ACHN (cell line): ENCODE measurements around the gene C3orf20.

Experiments
- DNase-seq: peaks from one replicate; pipeline ENCODE4 v3.0.0-alpha.2; 2015
- in situ Hi-C: cut with HindIII; loops from 2 replicates; pipeline ENCODE4 v1.10.0; 2017; ENCODE audit warnings: low sequenced_read_pairs, low pct_ligation_motif_present, low pct_unique_long_range_greater_than_20kb

C3orf20 gene

GRCh38 chr3:14688525-14688924 lies 13.6 kb downstream of the C3orf20 start:
- in situ Hi-C loops: no loop called here
- no peak for DNase-seq

DNA sequence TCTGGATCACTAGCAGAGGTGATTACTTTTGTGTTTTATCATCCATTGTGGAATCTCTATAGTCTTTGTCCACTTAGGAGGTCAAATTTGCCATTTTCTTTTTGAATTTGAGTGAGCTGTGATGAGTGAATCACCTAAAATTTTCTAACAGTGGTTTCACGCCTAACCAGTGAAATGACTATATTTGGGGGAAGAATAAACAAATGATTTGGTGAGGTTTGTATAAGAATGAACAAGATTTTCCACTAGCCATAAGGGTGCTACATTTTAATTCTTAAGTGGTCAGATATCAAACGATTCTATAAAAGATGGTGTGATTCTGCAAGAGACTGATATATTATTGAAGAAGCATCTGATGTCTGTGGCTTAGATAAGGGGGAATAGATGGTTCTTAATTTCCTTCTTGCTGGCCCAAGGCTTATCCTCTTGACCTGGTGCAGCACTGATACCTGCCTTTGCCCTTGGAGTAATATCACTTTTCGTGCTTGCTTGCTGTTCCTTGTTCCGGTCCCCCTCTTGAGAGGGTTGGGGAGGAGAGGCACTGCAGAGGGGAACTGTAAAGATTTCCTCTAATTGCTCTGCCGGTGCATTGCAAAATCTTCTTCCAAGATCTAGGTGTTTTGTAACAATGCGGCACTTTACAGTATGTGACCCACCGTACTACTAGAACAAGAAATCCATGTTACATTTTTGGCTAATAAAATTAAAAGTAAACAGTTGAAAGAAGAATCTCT lies 14.5 kb downstream of the C3orf20 start:
- no peak for DNase-seq
- in situ Hi-C loops: no loop called here

GRCh38 chr3:14691239-14691638 lies 16.3 kb downstream of the C3orf20 start:
- no peak for DNase-seq
- in situ Hi-C loops: no loop called here

- no peak for DNase-seq
- in situ Hi-C loops: no loop called here
Observed at GRCh38 chr3:14691719-14692118, 16.8 kb downstream of the C3orf20 start.

DNA sequence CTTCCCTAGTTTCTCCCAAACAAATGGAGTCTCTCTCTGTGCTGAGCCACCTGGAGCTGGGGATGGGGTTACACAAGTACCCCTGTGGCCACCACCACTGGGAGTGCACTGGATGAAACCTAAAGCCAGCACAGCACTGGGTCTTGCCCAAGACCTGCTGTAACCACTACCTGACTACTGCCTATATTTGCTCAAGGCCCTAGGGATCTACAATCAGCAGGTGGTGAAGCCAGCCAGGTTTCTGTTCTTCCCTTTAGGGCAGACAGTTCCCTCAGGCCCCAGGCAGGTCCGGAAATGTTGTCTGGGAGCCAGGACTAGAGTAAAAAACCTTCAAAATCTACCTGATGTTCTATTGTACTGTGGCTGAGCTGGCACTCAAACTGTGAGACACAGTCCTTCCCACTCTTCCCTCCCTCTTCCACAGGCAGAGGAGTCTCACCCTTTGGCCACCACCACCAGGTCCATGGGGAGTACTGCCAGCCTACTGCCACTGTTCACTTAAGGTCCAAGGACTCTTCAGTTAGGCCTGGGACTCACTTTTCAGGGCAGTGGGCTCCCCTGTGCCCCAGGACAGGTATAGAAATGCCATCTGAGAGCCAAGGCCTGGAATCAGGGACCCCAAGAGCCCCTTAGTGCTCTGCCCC lies 23.8 kb downstream of the C3orf20 start:
- no peak for DNase-seq
- in situ Hi-C loops: no loop called here

DNA sequence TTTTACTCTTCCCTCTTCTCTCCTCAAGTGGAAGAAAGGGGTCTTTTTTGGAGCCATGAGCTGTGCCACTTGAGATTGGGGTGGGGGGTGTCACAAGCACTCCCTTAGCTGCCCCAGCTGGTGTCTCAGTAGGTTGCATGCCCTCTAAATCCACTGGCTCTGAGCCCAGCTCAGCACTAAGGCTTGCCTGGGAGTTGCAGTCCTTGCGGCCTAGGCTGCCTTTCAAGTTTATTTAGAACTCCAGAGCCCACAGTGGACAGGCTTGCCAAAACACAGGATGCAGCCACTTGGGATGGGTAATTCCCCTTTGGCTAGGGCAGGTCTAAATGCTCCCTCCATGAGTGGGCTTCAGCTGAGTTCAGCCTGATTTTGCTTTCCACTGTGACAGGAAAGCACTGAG lies 24.7 kb downstream of the C3orf20 start:
- no peak for DNase-seq
- in situ Hi-C loops: no loop called here

- in situ Hi-C loops: no loop called here
Observed at GRCh38 chr3:14700891-14701290, 25.9 kb downstream of the C3orf20 start.

DNA sequence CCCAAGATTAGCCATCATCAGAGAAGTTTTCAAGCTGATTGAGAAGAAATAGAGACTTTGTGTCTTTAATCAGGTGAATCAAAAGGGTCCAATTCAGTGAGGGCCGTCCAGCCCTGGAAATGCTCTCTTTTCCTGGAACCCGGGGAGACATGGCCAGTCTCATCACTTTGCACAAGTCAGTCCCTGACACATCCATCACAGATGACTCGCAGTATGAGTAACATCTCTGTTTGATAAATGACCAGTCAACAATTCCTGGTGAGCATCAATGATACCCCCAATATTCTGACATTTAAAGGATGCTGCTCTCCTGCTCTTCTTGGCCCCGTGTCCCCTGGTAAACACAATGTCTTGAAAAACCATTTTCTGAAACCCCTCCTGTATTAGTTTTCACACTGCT lies 26.7 kb downstream of the C3orf20 start:
- DNase-seq: no peak
- in situ Hi-C loops: no loop called here

More at GRCh38 chr3:14700891-14701290, 25.9 kb downstream of the C3orf20 start:
- DNase-seq: no peak

- no peak for DNase-seq
- in situ Hi-C loops: no loop called here
Observed at GRCh38 chr3:14703128-14703750, 28.3 kb downstream of the C3orf20 start.

GRCh38 chr3:14703791-14704190 lies 28.9 kb downstream of the C3orf20 start:
- in situ Hi-C loops: no loop called here
- no peak for DNase-seq

- no peak for DNase-seq
Observed at GRCh38 chr3:14706096-14706495, 31.2 kb downstream of the C3orf20 start.

DNA sequence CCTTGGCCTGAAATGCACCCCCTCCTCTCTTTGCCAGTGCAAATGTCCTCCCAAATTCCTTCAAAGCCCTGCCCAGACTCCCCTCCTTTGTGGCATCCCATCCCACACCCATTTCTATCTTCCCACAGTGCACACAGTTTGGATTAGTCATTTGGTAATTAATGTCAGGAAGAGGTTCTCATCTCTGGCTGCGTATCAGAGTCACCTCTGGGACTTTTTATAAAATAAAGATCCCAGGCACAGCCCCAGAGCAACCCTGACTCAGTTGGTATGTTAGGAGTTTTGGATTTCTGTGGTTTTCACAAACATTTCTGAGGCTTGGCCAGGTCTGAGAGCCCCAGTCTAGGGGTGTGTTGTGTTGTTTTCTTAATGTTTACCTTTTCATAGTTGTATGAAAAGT lies 41.6 kb downstream of the C3orf20 start:
- in situ Hi-C loops: no loop called here
- no peak for DNase-seq

More at GRCh38 chr3:14706096-14706495, 31.2 kb downstream of the C3orf20 start:
- in situ Hi-C loops: no loop called here

DNA sequence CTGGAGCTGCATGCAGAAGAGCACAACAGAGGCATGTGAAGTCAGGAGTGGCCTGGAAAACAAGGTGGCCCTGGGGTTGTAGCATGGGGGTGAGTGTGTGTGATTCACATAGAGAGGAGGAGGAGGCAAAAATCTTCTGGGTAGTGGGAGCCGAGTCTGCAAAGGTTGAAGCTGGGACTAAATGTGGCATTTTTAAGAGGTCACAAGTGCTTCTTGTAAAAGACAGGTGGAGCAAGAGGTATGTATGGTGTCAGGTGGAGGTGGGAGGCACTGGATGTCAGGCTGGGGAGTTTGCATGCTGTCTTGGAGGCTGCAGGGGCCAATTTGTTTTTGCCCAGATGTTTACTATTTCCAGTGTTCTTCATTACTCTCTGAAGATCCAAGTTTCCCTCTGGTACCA lies 42.4 kb downstream of the C3orf20 start:
- in situ Hi-C loops: no loop called here
- DNase-seq: no peak

DNA sequence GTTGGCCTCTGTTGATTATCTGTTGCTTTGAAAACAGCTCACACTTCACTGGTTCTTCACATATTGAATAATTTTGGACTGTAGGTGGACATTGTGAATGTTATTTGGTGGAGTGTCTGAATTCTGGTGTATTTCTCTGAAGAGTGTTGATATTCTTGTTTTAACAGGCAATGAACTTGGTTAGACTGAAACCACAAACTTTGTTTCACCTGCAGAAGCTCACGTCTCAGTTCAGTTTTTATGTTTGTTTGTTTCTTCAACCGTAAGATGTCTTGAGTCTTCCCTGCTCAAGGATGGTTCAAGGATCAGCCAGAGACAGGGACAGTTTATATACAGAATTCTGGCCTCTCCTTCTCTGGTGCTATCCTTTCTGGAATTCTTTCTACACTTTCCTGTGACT lies 43.6 kb downstream of the C3orf20 start:
- in situ Hi-C loops: no loop called here
- no peak for DNase-seq

- in situ Hi-C loops: no loop called here
- no peak for DNase-seq
Observed at GRCh38 chr3:14719006-14719405, 44.1 kb downstream of the C3orf20 start.

DNA sequence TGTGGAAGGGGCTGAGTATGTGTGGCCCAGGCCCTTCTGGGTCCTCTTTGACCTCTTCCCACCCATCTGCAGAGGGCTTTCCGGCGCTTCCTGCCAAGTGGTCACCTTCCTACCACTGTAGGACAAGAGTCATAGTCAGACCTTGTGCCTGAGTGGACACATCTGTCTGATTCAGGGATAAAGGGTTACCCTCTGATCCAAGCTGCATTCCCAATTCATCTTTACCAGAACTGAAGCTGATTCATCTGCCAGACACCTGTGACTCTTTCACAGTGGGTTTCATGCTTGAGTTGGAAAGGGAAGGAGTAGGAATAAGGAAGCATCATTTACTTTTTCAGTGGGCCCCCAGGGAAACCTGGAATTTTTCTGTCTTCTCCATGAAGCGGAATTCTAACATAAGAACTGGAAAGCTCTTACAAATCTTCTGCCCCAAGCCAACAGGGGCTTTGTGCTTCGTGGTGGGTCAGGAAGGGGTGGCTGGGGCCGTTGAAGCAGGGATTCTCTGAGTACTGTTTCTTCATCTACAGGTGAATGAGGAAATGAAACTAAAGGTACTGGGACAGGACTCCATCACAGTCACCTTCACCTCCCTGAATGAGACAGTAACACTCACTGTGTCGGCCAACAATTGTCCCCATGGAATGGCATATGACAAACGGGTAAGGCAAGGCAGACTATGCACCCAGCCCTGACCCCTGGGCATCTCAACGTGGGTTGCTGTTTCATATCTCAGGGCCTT lies 46.4 kb downstream of the C3orf20 start:
- in situ Hi-C loops: no loop called here
- DNase-seq: no peak

- in situ Hi-C loops: no loop called here
- no peak for DNase-seq
Observed at GRCh38 chr3:14725013-14725412, 50.1 kb downstream of the C3orf20 start.

- DNase-seq: no peak
- in situ Hi-C loops: no loop called here
Observed at GRCh38 chr3:14725564-14726440, 50.9 kb downstream of the C3orf20 start.
